ENCODE data around the gene CLEC5A.
"Not testable (repeated sequence)": the region's sequence is repeated elsewhere in the genome, so short reads cannot be mapped to it uniquely, and the experiment has no call there.

Gene CLEC5A

GRCh38 chr7:141949021-141949420 lies 2.2 kb upstream of the CLEC5A start:
- no peak for DNase-seq (ENCODE audit: low read depth in 2 of 2)

GRCh38 chr7:141945356-141945755 lies 1.4 kb downstream of the CLEC5A start:
- no peak for DNase-seq (ENCODE audit: low read depth in 2 of 2)

- no peak for DNase-seq (ENCODE audit: low read depth in 2 of 2)
These were observed 2.0 kb downstream of the CLEC5A start for GRCh38 chr7:141944811-141945210.

GRCh38 chr7:141943846-141944245 lies 2.9 kb downstream of the CLEC5A start:
- no peak for DNase-seq (ENCODE audit: low read depth in 2 of 2)

- DNase-seq (ENCODE audit: low read depth in 2 of 2): no peak
These were observed 5.7 kb downstream of the CLEC5A start for GRCh38 chr7:141941075-141941474.

- no peak for DNase-seq (ENCODE audit: low read depth in 2 of 2)
These were observed 16.6 kb downstream of the CLEC5A start for GRCh38 chr7:141930211-141930610.

GRCh38 chr7:141928845-141929195 lies 18.0 kb downstream of the CLEC5A start:
- no peak for DNase-seq (ENCODE audit: low read depth in 2 of 2)

GRCh38 chr7:141928146-141928844 lies 18.5 kb downstream of the CLEC5A start:
- no peak for DNase-seq (ENCODE audit: low read depth in 2 of 2)

- DNase-seq (ENCODE audit: low read depth in 2 of 2): no peak
These were observed 26.5 kb downstream of the CLEC5A start for GRCh38 chr7:141920281-141920680.

- no peak for DNase-seq (ENCODE audit: low read depth in 2 of 2)
These were observed 30.7 kb downstream of the CLEC5A start, which contains the start of gene OR9A4 for GRCh38 chr7:141916099-141916498. TSS of gene OR9A4 (plus strand) at chr7:141916399. CDS start at chr7:141918876, 2,477 bp downstream.

- DNase-seq (ENCODE audit: low read depth in 2 of 2): no peak
These were observed 31.2 kb downstream of the CLEC5A start for GRCh38 chr7:141915565-141915964.

- DNase-seq (ENCODE audit: low read depth in 2 of 2): no peak
These were observed 35.4 kb downstream of the CLEC5A start for GRCh38 chr7:141911391-141911790.

- no peak for DNase-seq (ENCODE audit: low read depth in 2 of 2)
These were observed 40.5 kb downstream of the CLEC5A start for GRCh38 chr7:141906285-141906684.

- DNase-seq (ENCODE audit: low read depth in 2 of 2): not testable (repeated sequence)
These were observed 47.4 kb downstream of the CLEC5A start for GRCh38 chr7:141899366-141899765.

GRCh38 chr7:141891336-141891735 lies 55.4 kb downstream of the CLEC5A start:
- DNase-seq (ENCODE audit: low read depth in 2 of 2): no peak

GRCh38 chr7:141889321-141889720 lies 57.5 kb downstream of the CLEC5A start:
- DNase-seq (ENCODE audit: low read depth in 2 of 2): no peak

GRCh38 chr7:141884539-141885225 lies 62.1 kb downstream of the CLEC5A start:
- DNase-seq (ENCODE audit: low read depth in 2 of 2): no peak

- no peak for DNase-seq (ENCODE audit: low read depth in 2 of 2)
These were observed 65.8 kb downstream of the CLEC5A start for GRCh38 chr7:141880960-141881359.

GRCh38 chr7:141877365-141877764 lies 69.4 kb downstream of the CLEC5A start:
- no peak for DNase-seq (ENCODE audit: low read depth in 2 of 2)
